SK-MEL-5 (cell line): ENCODE results near the gene COL20A1. TPM values are rescaled to one million over a fixed set of nuclear protein-coding genes. Genes with fewer than 3 reads are reported as not detected.

Source experiments
- DNase-seq: peaks from one replicate; pipeline ENCODE4 v3.0.0-alpha.2; 2016; ENCODE audit warnings: low read depth, low spot score
- in situ Hi-C: cut with HindIII; loops from 2 replicates; pipeline ENCODE4 v1.10.0; 2016; ENCODE audit warnings: low sequenced_read_pairs, high pct_unique_total_duplicates, low pct_unique_long_range_greater_than_20kb
- total RNA-seq: library from RNA; depleted of rRNA; stranded (reverse); fragments of >200 nt; shearing (Covaris generic); gene quantifications from 2 replicates; pipeline ENCODE4 v1.2.3, GENCODE V29; 2014

COL20A1 gene
- total RNA-seq, 1 experiment from 2014 or later, result not detected

DNA sequence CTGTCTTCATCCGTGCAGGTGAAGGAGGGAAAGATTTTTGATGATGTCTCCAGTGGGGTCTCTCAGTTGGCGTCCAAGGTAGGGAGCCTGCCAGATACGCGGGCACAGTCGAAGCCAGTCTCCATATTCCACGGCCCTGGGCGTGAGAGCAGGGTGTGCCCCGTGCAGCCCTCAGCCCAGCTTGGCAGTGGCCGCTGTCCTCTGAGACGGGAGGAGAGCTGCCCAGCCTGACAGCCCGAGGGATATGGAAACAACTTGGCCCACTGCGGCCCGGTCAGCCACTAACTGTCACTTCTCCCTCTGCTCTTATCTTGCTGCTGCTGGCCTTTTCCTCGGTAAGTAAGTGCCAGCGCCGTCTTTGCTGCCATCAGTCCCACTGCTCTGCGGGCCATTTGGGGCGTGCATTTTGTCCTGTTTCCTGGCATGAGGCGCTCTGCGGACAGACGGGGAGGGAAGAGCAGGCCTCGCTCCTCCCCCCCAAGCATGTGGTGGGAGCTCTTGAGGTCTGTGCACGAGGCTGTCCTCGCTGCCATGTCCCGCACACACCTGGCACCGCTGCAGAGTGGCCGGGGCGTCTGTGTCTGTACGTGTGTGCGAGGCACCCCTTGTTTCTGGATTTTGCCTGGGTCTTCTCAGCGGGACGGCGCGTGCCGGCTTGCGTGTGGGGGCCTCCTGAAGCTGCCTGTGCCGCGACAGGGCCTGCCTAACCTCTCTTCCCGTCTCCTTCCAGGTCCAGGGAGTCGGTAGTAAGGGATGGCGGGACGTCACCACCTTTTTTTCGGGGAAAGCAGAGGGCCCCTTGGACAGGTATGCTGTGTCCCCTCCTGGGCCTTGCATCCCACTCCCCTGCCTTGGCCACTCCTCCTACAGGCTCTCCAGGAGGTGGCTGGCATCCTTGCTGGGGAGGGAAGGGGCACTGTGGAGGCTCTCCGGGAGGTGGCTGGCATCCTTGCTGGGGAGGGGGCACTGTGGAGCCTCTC is 7.1 kb upstream of the COL20A1 start:
- no peak for DNase-seq
- in situ Hi-C loops, result no loop called here

DNA sequence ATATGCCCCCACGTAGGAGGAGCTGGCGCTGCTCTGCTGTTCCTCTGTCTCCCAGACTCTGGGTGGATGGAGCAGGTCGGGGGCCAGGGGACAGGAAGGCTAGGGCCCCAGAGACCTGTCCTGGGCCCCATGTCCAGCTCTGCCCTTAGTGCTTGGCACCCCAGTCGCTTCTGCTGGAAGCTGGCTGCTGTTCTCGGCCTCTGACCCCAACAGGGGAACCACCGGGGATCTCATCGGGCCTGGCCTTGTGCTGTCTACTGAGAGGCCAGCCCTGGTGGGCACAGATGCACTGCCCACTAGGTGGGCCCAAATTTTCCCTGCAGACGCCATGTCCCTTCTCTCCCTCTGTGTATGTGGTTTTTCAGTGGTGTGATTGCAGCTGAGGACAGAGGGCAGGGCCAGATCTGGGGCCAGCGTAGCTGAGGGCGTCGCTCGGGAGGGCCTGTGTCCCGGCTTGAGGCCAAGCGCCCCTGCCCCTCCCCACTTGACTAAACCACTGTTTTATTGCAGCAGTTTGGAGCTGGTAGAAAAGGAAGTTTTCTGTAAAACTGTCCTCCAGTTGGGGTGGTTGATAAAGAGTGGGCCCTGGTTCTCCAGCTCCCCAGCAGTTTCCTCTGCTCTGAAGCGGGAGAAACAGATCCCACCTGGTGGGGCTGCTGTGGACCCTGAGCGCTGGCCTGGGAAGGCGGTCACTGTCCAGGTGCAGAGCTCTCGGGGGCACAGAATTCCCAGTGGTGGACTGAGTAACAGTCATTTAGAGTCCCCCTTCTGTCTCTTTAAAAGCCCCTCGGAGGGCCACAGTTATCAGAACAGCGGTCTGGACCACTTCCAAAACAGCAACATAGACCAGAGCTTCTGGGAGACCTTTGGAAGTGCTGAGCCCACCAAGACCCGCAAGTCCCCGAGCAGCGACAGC is 5.9 kb upstream of the COL20A1 start:
- DNase-seq, result no peak
- in situ Hi-C loops, result no loop called here

DNA sequence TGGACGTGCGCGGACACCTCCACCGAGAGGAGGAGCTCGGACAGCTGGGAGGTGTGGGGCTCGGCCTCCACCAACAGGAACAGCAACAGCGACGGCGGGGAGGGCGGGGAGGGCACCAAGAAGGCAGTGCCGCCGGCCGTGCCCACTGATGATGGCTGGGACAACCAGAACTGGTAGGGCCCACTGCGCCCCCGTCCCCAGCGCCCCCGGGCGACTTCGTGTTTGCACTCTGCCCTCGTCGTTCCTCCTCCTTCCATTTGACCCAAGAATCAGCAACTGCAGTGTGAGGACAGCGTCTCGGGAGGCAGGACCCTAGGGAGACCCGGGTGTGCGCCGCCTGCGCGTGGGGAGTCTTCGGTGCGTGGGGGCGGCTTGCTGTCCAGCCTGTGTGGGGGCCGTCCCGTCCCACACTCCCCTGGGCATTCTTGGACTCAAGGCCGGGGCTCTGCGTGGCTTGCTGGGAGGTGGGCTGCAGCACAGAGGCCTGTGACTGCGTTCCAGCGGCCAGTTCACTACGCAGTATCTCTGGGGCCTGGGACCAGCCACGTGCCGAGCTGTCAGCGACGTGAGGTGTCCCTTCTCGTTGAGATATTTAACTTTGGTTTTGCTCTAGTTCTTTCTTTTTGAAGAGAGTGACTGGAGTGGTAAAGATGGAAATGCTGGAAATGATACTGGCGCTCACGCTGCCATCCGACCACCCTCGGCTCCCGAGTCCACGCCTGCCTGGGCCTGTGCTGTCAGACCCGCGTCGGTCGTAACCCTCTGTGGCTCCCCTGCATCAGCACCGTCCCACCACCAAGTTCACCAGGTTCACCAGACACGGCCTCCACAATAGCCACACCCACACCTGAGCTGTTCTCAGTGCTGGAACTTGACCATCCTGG is 5.0 kb upstream of the COL20A1 start:
- in situ Hi-C loops, result no loop called here
- no peak for DNase-seq

DNA sequence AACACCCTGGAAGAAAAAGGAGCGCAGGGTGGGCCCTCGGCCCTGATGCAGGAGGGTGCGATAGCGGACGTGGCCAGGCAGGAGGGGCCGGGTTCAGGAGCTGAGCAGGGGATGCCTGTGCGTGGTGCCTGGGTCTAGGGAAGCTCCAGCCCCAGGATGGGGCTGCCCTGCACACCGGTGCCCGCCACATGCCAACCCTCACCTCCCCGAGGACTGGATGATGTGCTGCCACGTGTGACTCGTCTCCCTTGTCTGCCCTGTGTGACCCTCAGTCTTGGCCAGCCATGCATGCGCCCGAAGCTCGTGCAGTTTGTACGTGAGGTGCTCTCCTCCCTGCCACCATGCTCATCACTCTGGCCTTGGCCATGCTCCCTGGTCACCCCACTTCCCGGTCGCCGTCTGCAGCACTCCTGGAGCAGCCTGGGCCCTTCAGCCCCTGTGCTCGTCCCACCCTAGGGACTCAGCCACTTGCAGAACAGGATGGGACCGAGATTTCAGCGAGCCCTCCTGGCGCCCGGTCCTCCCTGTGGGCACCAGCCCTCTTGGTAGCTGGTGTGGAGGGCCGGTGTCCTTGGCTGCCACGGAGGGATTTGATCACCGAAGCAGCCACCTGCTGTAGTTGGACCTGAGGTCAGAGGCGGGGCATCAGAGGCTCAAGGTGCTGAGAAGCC is 4.3 kb upstream of the COL20A1 start:
- in situ Hi-C loops, result no loop called here
- DNase-seq, result no peak

DNA sequence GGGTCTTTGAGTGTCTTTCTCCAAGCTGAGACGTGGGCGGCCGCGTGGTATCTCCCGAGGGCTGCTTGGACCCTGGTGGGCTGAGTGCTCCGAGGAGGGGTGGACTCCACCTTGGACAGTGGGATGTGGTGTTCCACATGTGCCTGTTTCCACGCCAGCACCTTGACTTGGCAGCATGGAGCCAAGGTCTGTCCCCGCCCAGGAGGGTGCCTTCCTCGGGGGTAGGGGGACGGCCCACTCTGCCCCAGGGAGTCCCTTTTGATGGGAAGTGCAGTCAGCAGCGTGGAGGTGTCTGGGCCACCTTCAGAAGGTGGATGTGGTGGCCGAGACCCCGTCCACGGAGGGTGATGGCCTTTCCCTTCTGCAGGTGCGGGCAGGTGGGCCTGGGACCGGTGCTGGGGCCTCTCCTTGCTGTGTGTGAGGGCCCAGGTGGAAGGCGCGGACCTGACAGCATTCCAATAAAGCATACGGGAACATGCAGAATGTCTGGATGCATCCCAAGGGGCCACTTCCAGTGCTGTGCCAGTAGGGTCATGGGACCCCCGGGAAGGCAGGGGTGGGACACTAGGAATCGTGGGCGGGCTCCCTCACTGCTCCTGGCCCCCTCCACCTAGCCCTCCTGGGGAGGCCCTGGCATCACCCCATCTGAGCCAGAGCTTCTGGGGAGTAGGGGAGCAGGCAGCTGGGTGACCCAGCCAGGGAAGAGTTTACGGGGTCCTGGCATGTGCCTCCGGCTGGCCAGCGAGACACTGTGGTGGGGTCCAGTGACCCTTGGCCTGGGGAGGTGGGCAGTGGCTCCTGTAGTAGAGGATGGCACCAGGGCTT is 3.5 kb upstream of the COL20A1 start:
- DNase-seq, result no peak
- in situ Hi-C loops, result no loop called here

DNA sequence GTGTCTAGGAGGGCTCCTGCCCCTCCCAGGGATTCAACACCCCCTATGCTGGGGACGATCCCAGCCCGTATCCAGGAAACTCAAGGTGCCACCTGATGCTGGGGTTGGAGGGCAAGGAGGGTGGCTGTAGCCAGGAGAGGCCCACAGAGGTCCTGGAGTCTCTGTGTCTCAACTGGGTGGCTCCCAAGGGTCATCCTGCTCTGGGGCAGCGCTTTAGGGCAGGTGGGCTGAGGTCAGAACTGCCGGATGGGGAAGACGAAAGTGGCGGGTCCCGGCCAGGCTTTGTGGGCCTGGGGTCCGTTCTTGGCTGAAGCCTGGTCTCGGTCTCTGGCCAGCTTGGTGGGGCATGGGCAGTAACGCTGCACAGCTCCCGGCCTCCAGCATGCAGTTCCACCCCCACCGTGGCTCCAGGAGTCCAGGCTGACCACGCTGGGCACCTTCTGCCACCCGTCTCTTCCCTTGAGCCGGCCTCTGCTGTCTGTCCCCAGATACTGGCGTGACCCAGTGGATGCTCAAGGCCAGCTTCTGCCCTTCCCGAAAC is 2.8 kb upstream of the COL20A1 start:
- DNase-seq, result no peak
- in situ Hi-C loops, result no loop called here

DNA sequence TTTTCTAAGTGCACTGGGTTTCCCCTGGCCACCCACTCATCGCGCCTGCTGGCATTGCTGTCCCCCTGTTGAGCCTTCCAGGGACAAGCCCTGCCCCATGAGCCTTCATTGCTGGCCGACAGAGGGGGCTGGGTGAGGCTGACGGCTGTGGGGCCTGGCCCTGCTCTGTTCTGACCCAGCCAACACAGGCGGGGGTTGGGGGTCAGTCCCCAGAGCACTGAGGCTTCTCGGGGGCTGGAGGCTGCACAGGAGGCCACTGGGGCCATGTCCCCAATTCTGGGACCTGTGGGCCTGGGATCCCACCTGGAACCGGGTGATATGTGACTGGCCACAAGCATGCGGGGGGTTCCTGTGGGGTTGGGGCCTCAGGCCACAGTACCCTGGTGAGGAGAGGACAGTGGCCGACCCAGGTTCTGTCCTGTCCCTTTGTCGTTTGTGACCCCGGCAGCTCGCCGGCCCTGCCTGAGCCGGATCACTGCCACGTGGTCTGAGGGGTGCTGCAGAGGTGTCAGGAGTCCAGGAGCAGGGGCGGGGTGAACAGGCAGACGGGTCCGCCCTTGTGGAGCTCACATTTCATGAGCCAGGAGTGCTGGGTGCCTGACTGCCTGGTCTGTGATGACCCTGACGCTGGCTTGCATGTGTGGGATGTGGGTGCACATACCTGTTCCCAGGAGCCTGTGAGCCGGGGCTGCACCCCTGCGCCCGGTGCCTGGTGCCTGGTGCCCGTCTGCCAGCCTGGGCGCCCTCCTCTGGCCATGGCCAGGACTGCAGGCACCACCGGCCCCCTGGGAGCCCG is 2.1 kb upstream of the COL20A1 start:
- in situ Hi-C loops, result no loop called here

DNA sequence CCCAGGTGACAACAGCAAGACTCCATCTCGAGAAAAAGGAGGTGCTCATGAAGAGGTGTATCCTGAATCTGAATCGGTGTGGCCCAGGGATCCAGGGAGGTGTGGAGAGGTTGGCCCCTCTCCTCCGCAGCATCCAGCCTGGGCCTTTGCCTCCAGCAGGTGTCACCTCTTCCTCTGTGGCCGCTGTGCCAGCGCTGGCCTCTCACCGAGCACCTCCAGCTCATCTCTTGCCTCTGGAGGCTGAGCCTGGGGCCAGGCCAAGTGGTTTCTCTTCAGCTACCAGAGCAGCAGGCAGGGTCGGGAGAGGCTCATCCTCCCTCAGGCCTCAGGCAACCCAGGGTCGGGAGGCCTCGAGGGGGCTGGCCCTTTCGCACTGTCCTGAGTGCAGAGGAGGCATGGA is 1.2 kb upstream of the COL20A1 start:
- in situ Hi-C loops, result no loop called here

More for the DNA sequence above, 2.1 kb upstream of the COL20A1 start:
- peak; percentile 47 for DNase-seq

DNA sequence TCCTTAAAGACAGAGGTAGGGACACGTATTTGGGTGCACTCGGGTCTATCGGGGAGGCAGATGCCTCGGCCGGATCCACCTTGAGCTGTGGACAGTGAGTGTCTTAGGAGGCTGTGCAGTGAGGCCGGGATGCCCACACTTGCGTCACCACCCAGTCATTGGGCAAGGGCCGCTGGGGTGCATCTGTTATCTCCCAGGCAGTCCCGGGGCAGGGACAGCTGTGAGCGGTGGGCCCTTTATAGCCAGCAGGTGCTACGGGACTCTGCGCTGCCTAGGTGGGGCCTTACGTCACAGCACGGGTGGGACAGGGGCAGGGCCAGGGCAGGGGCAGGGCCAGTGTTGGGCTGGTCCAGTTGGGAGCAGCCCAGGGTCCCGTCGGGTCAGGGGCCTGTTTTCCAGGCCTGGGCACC is 689 bp upstream of the COL20A1 start:
- in situ Hi-C loops, result no loop called here
- no peak for DNase-seq

More for the DNA sequence above, 1.2 kb upstream of the COL20A1 start:
- DNase-seq, result no peak

DNA sequence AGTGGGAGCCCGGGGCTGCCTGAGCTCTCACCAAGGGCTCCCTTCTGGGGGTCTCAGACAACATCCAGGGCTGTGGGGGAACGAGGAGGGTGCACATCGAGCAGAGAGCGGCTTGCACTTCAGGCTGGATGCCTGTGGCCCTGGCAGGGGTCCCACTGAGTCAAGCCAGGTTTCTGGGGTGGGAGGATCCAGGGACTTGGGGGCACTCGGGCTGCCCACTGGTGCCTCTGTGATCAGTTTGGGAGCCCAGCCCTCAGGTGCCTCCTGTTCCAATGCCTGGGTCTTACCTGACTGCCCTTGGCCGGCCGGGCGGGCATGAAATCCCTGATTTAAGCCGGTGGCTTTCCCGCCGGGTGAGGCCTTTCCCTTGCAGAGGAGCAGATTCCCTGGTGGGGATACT is 470 bp downstream of the COL20A1 start:
- DNase-seq, result no peak
- in situ Hi-C loops, result no loop called here

DNA sequence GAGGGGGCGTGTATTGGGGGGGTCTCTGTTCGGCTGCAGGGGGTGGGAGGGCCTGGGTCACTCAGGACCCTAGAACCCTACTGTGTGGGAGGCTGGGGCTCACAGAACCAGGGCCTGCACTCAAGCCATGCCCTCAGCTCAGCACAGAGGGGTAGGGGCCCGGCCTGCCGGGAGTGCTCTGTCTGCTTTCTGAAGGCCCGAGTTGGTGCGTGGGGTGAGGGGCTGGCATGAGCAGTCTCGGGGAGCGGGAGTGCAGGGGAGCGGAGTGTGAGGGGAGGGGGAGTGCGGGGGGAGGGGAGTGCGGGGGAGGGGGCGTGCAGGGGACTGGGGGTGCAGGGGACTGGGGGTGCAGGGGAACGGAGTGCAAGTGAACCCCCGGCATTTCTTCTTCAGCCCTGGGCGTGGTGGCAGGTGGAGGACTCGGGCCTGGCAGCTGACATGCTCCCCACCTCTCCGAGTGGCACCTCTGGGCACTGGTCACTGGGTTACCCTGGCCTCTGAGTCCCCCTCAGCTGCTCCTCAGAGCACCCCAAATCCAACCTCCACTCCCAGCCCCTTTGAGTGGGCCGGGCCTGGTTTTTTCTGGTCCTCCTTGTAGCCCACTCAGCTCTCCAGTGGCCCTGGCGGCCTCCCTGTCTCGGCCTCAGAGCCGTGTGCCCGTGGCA is 1.0 kb downstream of the COL20A1 start:
- DNase-seq, result no peak
- in situ Hi-C loops, result no loop called here

DNA sequence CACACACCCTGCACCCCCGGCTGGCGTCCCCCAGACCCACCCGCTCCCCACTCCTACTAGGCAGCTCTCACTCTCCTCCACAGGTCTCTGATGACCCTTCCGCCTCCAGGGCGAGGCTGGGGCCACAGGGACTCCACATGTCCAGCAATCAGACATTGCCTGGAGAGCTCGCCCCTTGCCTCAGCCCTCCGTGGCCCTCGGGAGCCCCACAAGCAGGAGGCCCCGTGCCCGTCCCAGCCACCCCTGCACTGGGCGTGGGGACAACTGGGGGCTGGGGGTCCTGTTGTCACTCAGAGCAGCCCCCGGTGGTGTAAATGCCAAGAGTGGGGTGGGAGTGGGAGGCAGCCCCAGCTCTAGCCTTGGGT is 1.5 kb downstream of the COL20A1 start:
- in situ Hi-C loops, result no loop called here
- no peak for DNase-seq

DNA sequence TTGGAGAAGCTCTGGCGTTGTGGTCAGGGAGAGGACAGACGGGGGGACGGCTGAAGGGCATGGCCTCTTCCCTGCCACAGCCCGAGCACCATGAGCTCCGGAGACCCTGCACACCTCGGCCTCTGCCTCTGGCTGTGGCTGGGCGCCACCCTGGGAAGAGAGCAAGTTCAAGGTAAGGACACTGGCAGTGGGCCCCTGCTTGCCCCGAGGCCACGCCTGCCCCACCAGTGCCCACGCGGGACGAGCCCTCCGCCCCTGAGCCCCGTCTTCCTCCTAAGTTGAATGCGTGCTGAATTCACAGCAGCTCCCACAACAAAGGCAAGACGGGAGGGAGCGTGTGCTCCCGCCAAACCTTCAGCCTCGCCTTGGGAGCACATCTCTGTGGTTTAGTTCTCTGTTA is 2.0 kb downstream of the COL20A1 start:
- in situ Hi-C loops, result no loop called here
- no peak for DNase-seq

DNA sequence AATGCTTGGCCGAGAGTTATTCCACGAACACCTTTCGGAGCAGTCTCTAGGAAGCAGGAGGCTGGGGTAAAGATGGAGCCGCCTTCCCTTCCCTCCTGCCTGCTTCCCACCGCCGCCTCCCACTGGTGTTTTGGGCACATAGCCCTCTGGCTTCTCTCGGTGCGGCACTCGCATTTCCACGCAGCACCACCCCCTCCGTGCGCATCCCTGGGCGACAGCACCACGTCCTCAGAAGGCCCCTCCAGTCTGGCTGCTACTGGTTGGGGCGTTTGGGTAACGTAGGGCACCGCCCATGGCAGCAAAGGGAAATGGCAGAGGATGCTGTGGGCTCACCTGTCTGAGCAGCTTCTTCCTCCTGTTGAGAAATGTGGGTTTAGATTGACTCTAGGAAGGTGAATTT is 2.4 kb downstream of the COL20A1 start:
- in situ Hi-C loops, result no loop called here
- no peak for DNase-seq

DNA sequence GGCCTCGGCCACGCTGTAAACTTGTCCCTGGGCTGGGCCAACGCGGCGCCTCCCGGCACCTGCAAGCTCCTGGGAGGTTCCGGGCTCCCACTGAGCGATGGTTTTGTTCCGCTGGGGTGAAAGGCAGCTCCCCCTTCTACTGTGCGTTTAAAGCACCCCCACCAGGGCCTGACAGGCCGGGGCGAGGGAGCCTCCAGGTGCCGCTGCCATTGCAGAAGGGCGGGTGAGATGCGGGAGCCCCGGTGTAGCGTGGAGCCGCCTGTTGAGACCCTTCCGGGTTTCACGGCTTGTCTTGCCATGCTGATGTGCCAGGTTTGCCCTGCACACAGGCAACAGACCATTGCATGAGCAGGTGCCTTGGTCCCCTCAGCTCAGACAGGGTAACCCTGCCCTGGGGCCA is 2.9 kb downstream of the COL20A1 start:
- in situ Hi-C loops, result no loop called here

More for the DNA sequence above, 2.9 kb downstream of the COL20A1 start:
- DNase-seq, result no peak
